WERI-Rb-1 (cell line): ENCODE data around the gene KCNJ14.

ENCODE experiments used
- DNase-seq: peaks from one replicate; pipeline ENCODE4 v3.0.0-alpha.2; 2020
- H3K27ac ChIP-seq: fragments of 250-450 bp; sonication (Bioruptor Pico); 2 replicates; pipeline ENCODE4 v1.5.1; 2020; ENCODE audit warnings: mild to moderate bottlenecking, moderate library complexity
- H3K27me3 ChIP-seq: fragments of 250-450 bp; sonication (Bioruptor Pico); 2 replicates; pipeline ENCODE4 v1.5.1; 2021; ENCODE audit warnings: mild to moderate bottlenecking, low read depth, moderate library complexity; ENCODE audit not compliant: insufficient read depth, severe bottlenecking
- H3K36me3 ChIP-seq: fragments of 250-450 bp; sonication (Bioruptor Pico); 2 replicates; pipeline ENCODE4 v1.5.1; 2020; ENCODE audit warnings: mild to moderate bottlenecking, moderate library complexity
- H3K4me3 ChIP-seq: 2 replicates; pipeline ENCODE4 v1.5.1; 2011; ENCODE audit warnings: low read depth, mild to moderate bottlenecking, control low read depth, low read length
- H3K9me3 ChIP-seq: fragments of 250-450 bp; sonication (Bioruptor Pico); 2 replicates; pipeline ENCODE4 v1.5.1; 2021; ENCODE audit warnings: mild to moderate bottlenecking, moderate library complexity; ENCODE audit not compliant: severe bottlenecking
- CTCF ChIP-seq: IDR thresholded peaks from 2 replicates; pipeline ENCODE4 v1.5.1; 2011; ENCODE audit warnings: low read depth, mild to moderate bottlenecking, control low read depth, inconsistent platforms, low read length

Gene KCNJ14

GRCh38 chr19:48461651-48461981, 6.2 kb downstream of the KCNJ14 start:
- Histone ChIP-seq H3K27me3 (peaks cover 18% of the 10 kb centered on the region), H3K9me3 (no peaks in the 10 kb centered on the region), H3K27ac (no peak overlapping the region), H3K4me3 (no peak overlapping the region), H3K36me3 (peaks cover 3% of the 10 kb centered on the region; the same call in 1 of the 2 replicates)
- DNase-seq, result no peak
- TF ChIP-seq CTCF, result no peak

- Histone ChIP-seq H3K36me3 (peaks cover 3% of the 10 kb centered on the region; the same call in 1 of the 2 replicates), H3K27me3 (peaks cover 21% of the 10 kb centered on the region), H3K9me3 (no peaks in the 10 kb centered on the region), H3K4me3 (no peak overlapping the region), H3K27ac (no peak overlapping the region)
- DNase-seq, result peak; percentile 47
- no peak for TF ChIP-seq CTCF
Measured at GRCh38 chr19:48461982-48462655, 6.7 kb downstream of the KCNJ14 start.

DNA sequence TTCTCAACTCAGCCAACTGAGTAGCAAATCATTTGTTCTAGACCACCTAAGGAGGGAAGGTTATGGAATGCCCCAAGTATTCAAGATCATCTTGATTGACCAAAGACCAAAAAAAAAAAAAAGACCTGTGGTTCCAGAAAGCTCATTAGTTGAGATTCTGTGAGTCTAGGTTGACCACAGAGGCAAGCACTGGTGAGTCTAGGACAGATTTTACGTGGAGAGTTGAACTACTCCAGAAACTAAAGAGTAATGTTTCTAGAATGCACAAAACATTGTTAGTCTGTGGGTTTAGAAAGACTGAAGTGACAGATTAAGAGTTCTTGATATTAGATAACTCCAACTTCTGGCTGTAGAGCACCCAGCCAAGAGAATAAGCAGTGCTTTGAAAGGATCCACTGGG, 9.8 kb downstream of the KCNJ14 start:
- TF ChIP-seq CTCF, result no peak
- Histone ChIP-seq H3K9me3 (no peaks in the 10 kb centered on the region), H3K27me3 (peaks cover 24% of the 10 kb centered on the region), H3K36me3 (peaks cover 6% of the 10 kb centered on the region), H3K27ac (no peak overlapping the region), H3K4me3 (no peak overlapping the region)
- DNase-seq, result no peak

- DNase-seq, result peak; percentile 76
- Histone ChIP-seq H3K9me3 (no peaks in the 10 kb centered on the region), H3K27me3 (peaks cover 24% of the 10 kb centered on the region), H3K27ac (no peak overlapping the region), H3K4me3 (no peak overlapping the region), H3K36me3 (peaks cover 21% of the 10 kb centered on the region)
- no peak for TF ChIP-seq CTCF
Measured at GRCh38 chr19:48466561-48467325, 11.4 kb downstream of the KCNJ14 start.

DNA sequence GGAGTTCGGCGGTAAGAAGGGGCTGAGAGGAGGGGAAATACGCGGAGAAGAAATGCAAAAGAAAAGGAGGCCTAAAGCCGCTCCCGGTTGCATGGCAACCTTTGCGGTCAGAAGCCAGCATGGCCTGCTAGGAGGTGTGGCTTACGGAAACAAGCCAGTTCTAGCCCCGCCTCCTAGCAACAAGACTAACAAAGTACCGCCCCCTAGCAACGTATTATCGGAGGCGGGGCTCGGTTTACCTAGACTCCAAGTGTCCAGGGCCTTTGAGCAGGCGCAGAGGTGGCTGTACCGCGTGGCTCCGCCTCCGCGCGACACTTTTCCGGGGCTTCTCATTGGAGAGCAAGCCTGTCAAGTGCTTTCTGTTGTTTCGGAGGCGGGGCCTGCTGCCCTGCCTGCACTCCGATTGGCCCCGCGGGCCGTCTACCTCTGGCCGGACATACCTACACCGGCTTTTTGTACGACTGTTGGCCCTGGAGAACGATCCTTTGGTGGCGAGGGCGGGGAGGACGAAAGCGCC, 13.5 kb downstream of the KCNJ14 start:
- Histone ChIP-seq H3K36me3 (peaks cover 39% of the 10 kb centered on the region), H3K27me3 (peaks cover 24% of the 10 kb centered on the region), H3K4me3 (peak overlapping the region; percentile 86), H3K27ac (peak overlapping the region; percentile 93), H3K9me3 (no peaks in the 10 kb centered on the region)
- no peak for TF ChIP-seq CTCF
- DNase-seq, result peak; percentile 99
